Raji (cell line): Measurements from ENCODE around the gene S100A7A.

Experiments
- POLR2A ChIP-seq: IDR thresholded peaks from 2 replicates; pipeline ENCODE4 v1.6.1; 2011; ENCODE audit warnings: low read depth, low read length, control low read depth; ENCODE audit not compliant: insufficient read depth

The S100A7A gene

GRCh38 chr1:153432874-153433681 lies 16.8 kb downstream of the S100A7A start:
- TF ChIP-seq POLR2A: no peak

DNA sequence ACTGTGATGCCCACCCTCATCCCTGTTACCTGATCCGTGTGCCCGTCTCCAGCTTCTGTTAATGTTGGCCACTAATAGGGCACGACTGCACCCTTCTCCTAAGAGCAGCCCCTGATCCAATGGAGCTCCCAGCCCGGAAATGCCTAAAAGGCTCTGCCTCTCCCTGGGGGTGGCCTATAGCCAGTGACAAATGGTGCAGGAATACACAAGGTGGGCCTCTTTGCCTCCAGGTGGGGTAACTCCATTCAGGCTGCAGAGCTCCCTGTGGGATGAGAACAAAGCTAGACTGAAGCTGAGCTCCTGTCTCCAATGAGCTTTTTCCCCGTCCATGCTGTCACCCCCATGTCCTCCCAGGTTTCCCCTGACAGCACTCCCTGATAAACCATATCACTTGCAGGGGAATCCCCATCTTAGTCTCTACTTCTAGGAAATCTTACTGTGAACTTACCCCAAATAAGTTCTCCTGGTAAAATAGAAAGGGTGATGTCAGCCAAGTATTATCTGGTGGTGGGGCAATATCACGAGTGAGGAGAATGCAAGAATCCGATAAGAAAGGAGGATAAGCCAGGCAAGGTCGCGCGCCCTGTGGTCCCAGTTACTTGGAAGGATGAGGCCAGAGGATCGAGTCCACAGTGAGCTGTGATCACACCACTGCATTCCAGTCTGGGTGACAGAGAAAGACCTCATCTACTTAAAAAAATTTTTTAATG lies 18.6 kb downstream of the S100A7A start:
- TF ChIP-seq POLR2A: no peak

DNA sequence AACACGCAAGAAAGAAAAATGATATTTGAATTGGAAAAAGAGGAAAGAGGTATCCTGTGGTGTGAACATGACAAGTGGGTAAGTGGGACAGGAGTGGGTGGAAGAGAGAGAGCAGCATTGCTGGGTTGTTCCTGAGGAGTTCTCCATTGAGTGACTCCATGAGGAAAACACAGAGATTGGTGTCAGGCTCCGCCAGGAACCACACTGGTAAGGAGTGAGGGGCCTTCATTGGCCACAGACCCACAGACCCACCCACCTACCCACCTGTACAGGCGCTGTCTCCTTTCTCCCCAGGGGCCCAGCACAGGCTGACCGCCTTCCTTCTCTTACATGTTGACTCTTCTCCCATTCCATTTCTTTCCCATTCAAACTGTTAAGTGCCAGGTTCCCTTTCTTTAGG lies 20.9 kb downstream of the S100A7A start:
- TF ChIP-seq POLR2A: no peak

DNA sequence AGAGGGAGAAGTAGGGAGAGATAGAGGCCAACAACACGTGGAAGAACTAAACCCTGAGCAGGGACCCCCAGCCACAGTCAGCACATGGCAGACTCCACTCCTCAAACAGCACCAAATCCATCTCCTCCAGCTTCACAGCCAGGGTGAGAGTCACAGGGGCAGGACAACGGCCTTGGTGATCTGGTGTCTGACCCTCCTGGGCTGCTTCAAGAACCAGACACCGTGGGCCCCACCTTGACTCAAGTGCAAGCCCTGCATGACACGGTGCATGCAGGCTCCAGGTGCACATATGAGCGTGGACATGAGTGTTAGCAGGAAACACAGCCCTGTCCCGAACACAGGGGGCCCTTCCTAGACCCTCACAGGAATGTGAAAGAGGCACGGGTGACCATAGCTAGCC lies 22.3 kb downstream of the S100A7A start:
- TF ChIP-seq POLR2A: no peak

DNA sequence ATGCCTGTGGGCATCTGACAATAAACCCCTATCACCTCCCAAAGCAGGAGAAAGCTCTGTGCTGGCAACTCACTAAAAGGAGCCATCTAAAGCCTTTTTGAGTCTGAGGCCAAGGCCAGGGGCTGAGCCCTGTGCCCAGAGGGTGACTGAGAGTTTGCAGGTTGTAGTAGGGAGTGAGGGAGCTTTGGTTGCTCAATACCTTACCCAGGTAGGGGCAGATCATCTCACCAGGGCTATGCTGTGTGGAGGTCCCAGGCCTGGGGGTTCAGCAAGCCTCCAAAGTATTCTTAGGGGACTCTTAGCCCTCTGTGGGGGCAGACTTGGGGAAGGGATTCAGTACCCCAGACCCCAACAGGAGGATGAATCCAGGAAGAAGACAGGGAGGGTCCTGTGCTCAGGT lies 23.0 kb downstream of the S100A7A start:
- no peak for TF ChIP-seq POLR2A

- no peak for TF ChIP-seq POLR2A
Observed at GRCh38 chr1:153441238-153441755, 25.0 kb downstream of the S100A7A start.

DNA sequence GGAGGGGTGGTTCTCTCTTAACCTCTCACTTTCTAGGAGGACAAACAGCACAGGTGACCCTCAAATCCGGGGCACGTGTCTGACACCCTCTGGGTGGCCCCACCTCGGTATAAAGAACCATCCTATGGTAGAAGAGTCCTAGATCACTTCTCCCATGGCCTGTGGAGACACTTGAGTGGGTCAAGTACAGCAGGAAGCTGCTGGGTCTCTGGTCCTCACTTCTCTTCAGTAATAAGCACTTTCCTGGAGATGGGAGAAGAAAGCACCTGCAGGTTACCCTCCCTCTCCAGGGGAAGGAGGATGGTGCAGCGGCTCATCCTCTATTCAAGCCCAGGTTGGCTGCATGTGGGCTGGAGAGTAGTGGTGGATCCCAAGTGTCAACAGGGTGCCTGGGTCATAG lies 27.2 kb downstream of the S100A7A start:
- no peak for TF ChIP-seq POLR2A

- TF ChIP-seq POLR2A: no peak
Observed at GRCh38 chr1:153444078-153444477, 27.8 kb downstream of the S100A7A start.

DNA sequence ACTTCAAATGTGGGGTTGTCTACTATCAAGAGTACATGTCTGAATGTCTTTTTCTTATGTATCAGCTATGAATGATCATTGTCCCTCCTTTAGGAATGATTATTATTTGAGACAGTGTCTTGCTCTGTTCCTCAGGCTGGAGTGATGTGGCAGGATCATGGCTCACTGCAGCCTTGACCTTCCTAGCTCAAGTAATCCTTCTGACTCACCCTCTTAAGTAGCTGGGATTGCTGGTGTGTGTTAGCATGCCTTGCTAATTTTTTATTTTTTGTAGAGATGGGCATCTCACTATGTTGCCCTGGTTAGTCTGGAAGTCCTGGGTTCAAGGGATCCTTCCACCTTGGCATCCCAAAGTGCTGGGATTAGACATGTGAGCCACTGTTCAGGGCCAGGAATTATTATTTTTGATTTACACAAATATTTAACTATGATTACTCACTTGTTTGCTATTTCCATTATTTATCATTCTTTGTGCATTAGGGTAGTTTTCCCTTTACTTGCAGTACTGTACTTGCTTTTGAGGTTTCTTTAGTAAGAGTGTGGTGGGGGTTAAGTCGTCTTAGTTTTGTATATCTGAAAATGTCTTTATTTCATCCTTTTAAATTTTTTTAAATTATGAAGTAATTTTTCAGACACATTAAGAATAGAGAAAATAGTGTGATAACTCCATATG lies 31.3 kb downstream of the S100A7A start:
- no peak for TF ChIP-seq POLR2A

- no peak for TF ChIP-seq POLR2A
Observed at GRCh38 chr1:153456396-153456795, 40.1 kb downstream of the S100A7A start.

DNA sequence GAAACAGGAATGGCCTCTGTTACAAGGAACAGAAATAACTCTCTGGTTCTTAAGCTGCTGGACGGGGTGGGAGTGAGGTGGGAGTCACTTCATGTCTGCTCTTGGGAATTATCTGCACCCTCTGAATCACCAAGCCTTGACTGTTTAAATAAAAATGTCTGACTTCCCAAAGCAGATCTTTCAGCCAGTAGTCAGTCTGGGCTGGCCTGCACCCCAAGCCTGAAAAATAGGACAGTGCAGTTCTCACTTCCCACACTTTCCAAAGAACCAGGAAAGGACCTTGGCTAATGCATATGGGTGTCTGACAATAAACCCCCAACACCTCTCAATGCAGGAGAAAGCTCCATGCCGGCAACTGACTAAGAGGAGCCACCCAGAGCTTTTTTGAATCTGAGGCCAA lies 43.3 kb downstream of the S100A7A start:
- TF ChIP-seq POLR2A: no peak

- no peak for TF ChIP-seq POLR2A
Observed at GRCh38 chr1:153460551-153460950, 44.2 kb downstream of the S100A7A start, which contains the start of gene S100A7. Gene S100A7 (minus strand): TSS chr1:153460651. CDS start chr1:153459013, 1,638 bp downstream.

DNA sequence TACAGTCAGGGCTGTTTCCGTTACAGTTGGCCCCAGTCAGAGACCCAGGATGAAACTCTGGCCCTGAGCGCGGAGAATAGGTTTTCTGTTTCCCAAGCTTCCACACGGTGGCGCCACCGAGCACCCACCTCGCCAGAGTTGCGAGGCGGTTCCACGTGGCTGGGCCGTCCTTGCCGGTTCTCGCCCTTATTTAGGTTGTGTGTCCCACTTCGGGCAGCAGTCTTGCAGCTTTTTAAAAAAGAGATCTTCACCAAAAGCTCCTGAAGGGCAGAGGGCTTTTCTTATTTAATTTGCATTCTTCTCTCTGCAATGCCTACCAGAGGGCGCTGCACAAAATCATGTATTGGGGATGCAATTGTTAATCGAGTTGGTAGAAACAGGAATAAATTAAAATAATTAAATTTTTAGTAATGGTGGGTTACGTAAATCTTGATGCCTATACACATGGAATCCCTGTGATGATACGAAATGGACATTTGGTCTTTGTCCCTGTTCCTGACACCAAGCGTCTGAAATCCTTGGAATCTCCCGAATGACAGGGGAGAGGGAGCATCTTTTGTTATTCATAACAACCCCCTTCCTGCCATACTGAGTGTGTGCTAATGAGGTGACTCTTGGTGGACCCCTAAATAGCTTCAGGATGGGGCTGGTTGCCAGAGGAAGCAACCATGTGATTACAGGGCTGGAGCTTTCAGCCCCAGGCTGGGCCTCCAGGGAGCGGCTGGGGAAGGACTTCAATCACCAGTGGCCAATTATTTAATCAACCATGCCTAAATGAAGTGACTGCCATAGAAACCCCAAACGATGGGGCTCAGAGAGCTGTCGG lies 49.7 kb downstream of the S100A7A start:
- no peak for TF ChIP-seq POLR2A

GRCh38 chr1:153466908-153467307 lies 50.6 kb downstream of the S100A7A start:
- TF ChIP-seq POLR2A: no peak

DNA sequence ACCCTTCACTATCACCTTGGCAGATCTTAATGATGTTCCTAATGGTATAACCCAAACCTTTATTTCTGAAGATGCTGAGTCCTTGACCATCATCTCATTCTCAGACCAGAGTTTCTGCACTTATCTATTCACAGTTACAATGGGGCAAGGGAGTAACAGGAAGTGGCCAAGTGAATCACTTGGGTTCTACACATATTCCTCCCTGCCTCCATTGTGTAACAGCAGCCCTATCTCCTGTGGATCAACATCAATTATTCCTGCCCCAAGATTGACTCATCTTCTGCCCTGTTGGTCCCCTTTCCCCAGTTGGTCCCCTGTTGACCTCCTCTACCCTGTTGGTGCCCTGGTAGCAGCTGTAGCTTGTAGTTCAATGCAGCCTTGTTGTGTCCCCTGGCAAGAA lies 54.4 kb downstream of the S100A7A start:
- no peak for TF ChIP-seq POLR2A
